Activated naive CD4-positive, alpha-beta T cell treated with anti-CD3 and anti-CD28 coated beads, Interleukin-2, amount 50 U/mL, for 72 hours (primary cell): Measurements from ENCODE around the gene SREK1. TPM values are rescaled to one million over a fixed set of nuclear protein-coding genes. Genes with fewer than 3 reads are reported as not detected.
A peak's percentile ranks its signal among the peaks of the same experiment; 100 is the strongest.
"Not testable (repeated sequence)": the region's sequence is repeated elsewhere in the genome, so short reads cannot be mapped to it uniquely, and the experiment has no call there.

Source experiments
- ATAC-seq, 2 donors: fragments of 150-1000 bp; cut with Tn5 transposase; 2 replicates each; pipeline ENCODE4 v1.10.0; 2021; ENCODE audit warnings: mild to moderate bottlenecking in 2 of 2, moderate library complexity in 2 of 2
- DNase-seq, 2 donors: peaks; one replicate each; pipeline ENCODE4 v3.0.0; 2021 to 2022; ENCODE audit warnings: low spot score in 2 of 2
- H3K27ac Mint-ChIP-seq, 2 donors: one replicate each; pipeline ENCODE4 v1.8.0; 2022; ENCODE audit warnings: mild to moderate bottlenecking in 2 of 2, mixed read lengths in 2 of 2
- H3K36me3 Mint-ChIP-seq, 2 donors: one replicate each; pipeline ENCODE4 v1.8.0; 2022; ENCODE audit warnings: mixed read lengths in 2 of 2
- H3K9me3 Mint-ChIP-seq, 2 donors: one replicate each; pipeline ENCODE4 v1.8.0; 2022; ENCODE audit warnings: mixed read lengths in 2 of 2
- total RNA-seq, 2 donors: library from RNA; stranded (reverse); gene quantifications; one replicate each; pipeline ENCODE4 v1.2.3, GENCODE V29; 2022

SREK1 gene
- 10 to 100 TPM; 76.2 to 80.3 TPM for total RNA-seq

- ATAC-seq: peak; percentile 90 to 93
- Mint-ChIP-seq H3K9me3 (no peaks in the 10 kb centered on the region), H3K27ac (peak within 1 kb of the TSS; percentile 98 to 100), H3K36me3 (peaks cover 12 to 17% of the 10 kb centered on the region in 2 donors)
- DNase-seq: peak; percentile 87 to 89
Observed at GRCh38 chr5:66144074-66144833, at the start of gene SREK1. TSS of gene SREK1 (plus strand) at chr5:66144300. CDS start at chr5:66144377, 77 bp downstream.

- no peak for ATAC-seq
- Mint-ChIP-seq H3K27ac (no peak overlapping the region), H3K36me3 (peaks cover 25 to 39% of the 10 kb centered on the region in 2 donors), H3K9me3 (peaks cover 45 to 59% of the 10 kb centered on the region in 2 donors)
- no peak for DNase-seq
Observed at GRCh38 chr5:66100851-66101250, 43.2 kb upstream of the SREK1 start.

- DNase-seq (no peak), ATAC-seq (no peak)
- H3K27ac Mint-ChIP-seq: no peak overlapping the region
- peaks cover 16 to 21% of the 10 kb centered on the region in 2 donors for H3K36me3 Mint-ChIP-seq
- peaks cover 13 to 22% of the 10 kb centered on the region in 2 donors for H3K9me3 Mint-ChIP-seq
Observed at GRCh38 chr5:66113160-66113559, 30.9 kb upstream of the SREK1 start.

- DNase-seq (no peak), ATAC-seq (no peak)
- Mint-ChIP-seq H3K27ac (no peak overlapping the region), H3K36me3 (no peaks in the 10 kb centered on the region), H3K9me3 (peaks cover 6 to 7% of the 10 kb centered on the region in 2 donors)
Observed at GRCh38 chr5:66118304-66118703, 25.8 kb upstream of the SREK1 start.

GRCh38 chr5:66122379-66123034 is 21.6 kb upstream of the SREK1 start:
- Mint-ChIP-seq H3K36me3 (no peaks in the 10 kb centered on the region), H3K27ac (no peak overlapping the region), H3K9me3 (peaks cover 0 to 3% of the 10 kb centered on the region in 2 donors)
- DNase-seq: no peak
- ATAC-seq: peak; percentile 63 to 87

GRCh38 chr5:66129144-66129543 is 15.0 kb upstream of the SREK1 start:
- ATAC-seq (no peak), DNase-seq (no peak)
- Mint-ChIP-seq H3K9me3 (peaks cover 3% of the 10 kb centered on the region in 2 donors), H3K27ac (no peak overlapping the region), H3K36me3 (peaks cover 0 to 5% of the 10 kb centered on the region in 2 donors)

- Mint-ChIP-seq H3K27ac (no peak overlapping the region), H3K9me3 (peaks cover 3 to 7% of the 10 kb centered on the region in 2 donors), H3K36me3 (peaks cover 0 to 5% of the 10 kb centered on the region in 2 donors)
- DNase-seq: no peak
- ATAC-seq: no peak
Observed at GRCh38 chr5:66130493-66130892, 13.6 kb upstream of the SREK1 start.

GRCh38 chr5:66134407-66134861 is 9.7 kb upstream of the SREK1 start:
- H3K27ac Mint-ChIP-seq: no peak overlapping the region
- peaks cover 0 to 2% of the 10 kb centered on the region in 2 donors for H3K36me3 Mint-ChIP-seq
- DNase-seq: no peak
- no peak for ATAC-seq
- peaks cover 1 to 5% of the 10 kb centered on the region in 2 donors for H3K9me3 Mint-ChIP-seq

GRCh38 chr5:66136053-66136452 is 8.0 kb upstream of the SREK1 start:
- DNase-seq: no peak
- no peaks in the 10 kb centered on the region for H3K36me3 Mint-ChIP-seq
- ATAC-seq: no peak
- peaks cover 0 to 4% of the 10 kb centered on the region in 2 donors for H3K9me3 Mint-ChIP-seq
- no peak overlapping the region for H3K27ac Mint-ChIP-seq

GRCh38 chr5:66136944-66137343 is 7.2 kb upstream of the SREK1 start:
- H3K9me3 Mint-ChIP-seq, H3K27ac Mint-ChIP-seq, ATAC-seq, H3K36me3 Mint-ChIP-seq, DNase-seq: not testable (repeated sequence)

- Mint-ChIP-seq H3K27ac (no peak overlapping the region), H3K9me3 (peaks cover 0 to 4% of the 10 kb centered on the region in 2 donors), H3K36me3 (peaks cover 0 to 4% of the 10 kb centered on the region in 2 donors)
- no peak for ATAC-seq
- DNase-seq: no peak
Observed at GRCh38 chr5:66138637-66139317, 5.3 kb upstream of the SREK1 start.

- DNase-seq: no peak
- Mint-ChIP-seq H3K27ac (no peak overlapping the region), H3K9me3 (peaks cover 0 to 4% of the 10 kb centered on the region in 2 donors), H3K36me3 (peaks cover 0 to 9% of the 10 kb centered on the region in 2 donors)
- ATAC-seq: no peak
Observed at GRCh38 chr5:66139318-66139712, 4.8 kb upstream of the SREK1 start.

GRCh38 chr5:66142417-66142816 is 1.7 kb upstream of the SREK1 start:
- Mint-ChIP-seq H3K9me3 (no peaks in the 10 kb centered on the region), H3K27ac (no peak overlapping the region), H3K36me3 (peaks cover 6 to 17% of the 10 kb centered on the region in 2 donors)
- DNase-seq: no peak
- no peak for ATAC-seq

- peaks cover 6 to 17% of the 10 kb centered on the region in 2 donors for H3K36me3 Mint-ChIP-seq
- no peaks in the 10 kb centered on the region for H3K9me3 Mint-ChIP-seq
- ATAC-seq (peak in 1 of 2 donors; percentile 9), DNase-seq (no peak)
- peak overlapping the region; percentile 98 to 100 for H3K27ac Mint-ChIP-seq
Observed at GRCh38 chr5:66143473-66144073, 527 bp upstream of the SREK1 start.

- H3K36me3 Mint-ChIP-seq: peaks cover 17 to 18% of the 10 kb centered on the region in 2 donors
- peak overlapping the region; percentile 98 to 100 for H3K27ac Mint-ChIP-seq
- peak; percentile 44 to 52 for ATAC-seq
- DNase-seq: no peak
- H3K9me3 Mint-ChIP-seq: peaks cover 0 to under 1% of the 10 kb centered on the region in 2 donors
Observed at GRCh38 chr5:66144834-66145390, 812 bp downstream of the SREK1 start.

- Mint-ChIP-seq H3K36me3 (peaks cover 17 to 24% of the 10 kb centered on the region in 2 donors), H3K9me3 (peaks cover 0 to 4% of the 10 kb centered on the region in 2 donors), H3K27ac (peak overlapping the region; percentile 98 to 100)
- DNase-seq (no peak), ATAC-seq (no peak)
Observed at GRCh38 chr5:66145737-66146136, 1.6 kb downstream of the SREK1 start.
